ENCODE results near the gene B9D1.
"Not testable (repeated sequence)": the region's sequence is repeated elsewhere in the genome, so short reads cannot be mapped to it uniquely, and the experiment has no call there.

B9D1 gene

DNA sequence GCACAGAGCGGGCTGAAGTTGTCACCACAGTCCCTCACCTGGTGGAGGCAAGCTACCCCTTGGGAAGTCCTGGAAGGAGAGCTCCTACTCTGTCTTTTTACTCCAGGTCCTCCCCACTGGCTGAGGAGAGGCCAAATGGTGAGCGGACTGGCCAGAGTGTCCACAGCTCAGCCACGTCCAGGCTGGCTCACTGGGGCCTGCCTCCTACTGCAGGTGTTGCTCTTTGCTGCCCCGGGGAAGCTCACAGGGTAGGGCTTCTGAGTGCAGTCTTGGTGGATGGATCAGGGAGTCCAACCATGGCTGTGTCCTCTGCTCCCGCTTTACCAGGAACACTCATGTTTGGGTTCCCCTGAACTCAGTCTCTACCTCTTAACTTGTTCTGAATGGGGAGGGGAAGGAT is 2.7 kb downstream of the B9D1 start:
- Histone ChIP-seq H3K4me2 (no peak overlapping the region), H3K9ac (no peak overlapping the region), H3K27ac (no peak overlapping the region), H3K4me1 (peaks cover 5 to 18% (median 11%) of the 10 kb centered on the region in 10 experiments; a peak in 15 of 20 replicates), H3K4me3 (no peak overlapping the region), H3K36me3 (no peaks in the 10 kb centered on the region), H4K20me1 (peaks cover 0 to 31% (median 0%) of the 10 kb centered on the region in 11 experiments; a peak in 7 of 22 replicates), H3K27me3 (peaks cover 0 to 56% (median 19%) of the 10 kb centered on the region in 11 experiments; a peak in 13 of 22 replicates), H3K9me3 (replicated peaks in 1 of 11) (no peaks in the 10 kb centered on the region)
- no peak for TF ChIP-seq Cebpa-rat (IDR thresholded peaks at IDR 0.05)

DNA sequence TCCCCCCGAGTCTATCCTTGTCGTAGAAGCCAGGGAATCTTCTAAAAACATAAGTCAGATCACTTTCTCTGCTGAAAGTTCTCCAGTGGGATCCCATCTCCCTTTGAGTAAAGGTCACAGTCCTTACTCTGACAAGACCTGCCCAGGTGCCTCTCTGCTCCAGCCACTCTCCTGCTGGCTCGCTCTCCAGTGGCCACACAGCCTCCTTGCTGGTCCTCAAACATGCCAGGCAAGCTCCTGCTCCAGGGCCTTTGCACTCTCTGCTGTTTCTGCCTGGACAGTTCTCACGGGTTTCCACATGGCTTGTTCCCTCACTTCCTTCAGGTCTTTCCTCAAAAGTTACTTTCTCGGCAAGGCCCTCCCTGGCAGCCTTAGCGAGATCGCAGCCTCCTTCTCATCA is 3.4 kb downstream of the B9D1 start:
- Histone ChIP-seq H3K27me3 (peaks cover 0 to 49% (median 12%) of the 10 kb centered on the region in 11 experiments; a peak in 11 of 22 replicates), H4K20me1 (peaks cover 0 to 24% (median 0%) of the 10 kb centered on the region in 11 experiments; a peak in 6 of 22 replicates), H3K9me3 (replicated peaks in 1 of 11) (no peaks in the 10 kb centered on the region), H3K9ac (no peak overlapping the region), H3K27ac (no peak overlapping the region), H3K4me2 (no peak overlapping the region), H3K4me1 (peaks cover 5 to 18% (median 11%) of the 10 kb centered on the region in 10 experiments; a peak in 15 of 20 replicates), H3K36me3 (no peaks in the 10 kb centered on the region), H3K4me3 (no peak overlapping the region)
- TF ChIP-seq Cebpa-rat (IDR thresholded peaks at IDR 0.05), result no peak

DNA sequence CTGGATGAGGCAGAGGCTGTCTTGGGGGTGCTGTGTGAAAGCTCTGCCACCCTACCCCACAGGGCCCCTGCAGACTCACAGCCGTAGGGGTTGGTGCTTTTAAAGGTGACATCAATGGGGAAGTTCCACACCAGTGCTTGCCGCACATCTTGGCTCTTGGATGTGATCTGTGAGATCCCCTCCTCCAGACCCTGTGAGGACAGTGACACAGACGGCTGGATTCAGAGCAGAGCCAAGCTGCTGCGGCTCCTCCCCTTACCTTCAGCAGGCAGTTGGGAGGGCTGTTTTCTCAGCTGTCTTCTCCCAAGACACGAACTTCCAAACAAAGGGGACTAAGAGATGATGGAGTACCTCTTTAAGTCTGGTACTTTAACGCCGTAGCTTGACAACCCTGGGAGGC is 4.8 kb downstream of the B9D1 start:
- Histone ChIP-seq H3K36me3 (no peaks in the 10 kb centered on the region), H3K27me3 (peaks cover 0 to 37% (median 0%) of the 10 kb centered on the region in 11 experiments; a peak in 7 of 22 replicates)

DNA sequence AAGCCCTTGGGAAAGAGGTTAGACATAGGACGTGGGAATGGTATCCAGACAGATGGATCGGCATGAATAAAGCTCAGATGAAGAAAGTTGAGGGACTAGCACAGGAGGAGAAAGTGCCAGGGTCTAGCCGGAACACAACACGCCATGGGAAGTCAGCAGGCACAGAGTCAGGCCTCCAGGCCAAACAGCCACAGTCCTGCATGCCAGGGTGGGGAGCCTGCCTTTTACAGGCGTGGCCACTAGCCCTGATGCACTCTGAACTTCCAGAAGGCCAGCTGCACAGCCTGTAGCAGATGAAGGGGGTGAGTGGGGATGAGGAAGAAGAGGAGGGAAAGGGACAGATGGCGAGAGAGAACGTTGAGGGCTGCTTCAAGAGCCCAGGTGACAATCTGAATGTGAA is 5.2 kb downstream of the B9D1 start:
- no peaks in the 10 kb centered on the region for H3K9me3 ChIP-seq (replicated peaks in 1 of 11)
- peaks cover 5 to 11% (median 7%) of the 10 kb centered on the region in 10 experiments; a peak in 15 of 20 replicates for H3K4me1 ChIP-seq
- H3K9ac ChIP-seq, result no peak overlapping the region
- H3K4me2 ChIP-seq, result no peak overlapping the region
- no peaks in the 10 kb centered on the region for H3K36me3 ChIP-seq
- peaks cover 0 to 37% (median 0%) of the 10 kb centered on the region in 11 experiments; a peak in 7 of 22 replicates for H3K27me3 ChIP-seq
- no peak for TF ChIP-seq Cebpa-rat (IDR thresholded peaks at IDR 0.05)
- peaks cover 0 to 22% (median 0%) of the 10 kb centered on the region in 11 experiments; a peak in 5 of 22 replicates for H4K20me1 ChIP-seq
- H3K4me3 ChIP-seq, result no peak overlapping the region
- no peak overlapping the region for H3K27ac ChIP-seq

More for the DNA sequence above, 4.8 kb downstream of the B9D1 start:
- Histone ChIP-seq H3K9me3 (replicated peaks in 1 of 11) (no peaks in the 10 kb centered on the region), H3K9ac (no peak overlapping the region), H3K27ac (no peak overlapping the region), H3K4me2 (no peak overlapping the region), H4K20me1 (peaks cover 0 to 22% (median 0%) of the 10 kb centered on the region in 11 experiments; a peak in 5 of 22 replicates), H3K4me1 (peaks cover 5 to 11% (median 7%) of the 10 kb centered on the region in 10 experiments; a peak in 15 of 20 replicates), H3K4me3 (no peak overlapping the region)
- no peak for TF ChIP-seq Cebpa-rat (IDR thresholded peaks at IDR 0.05)

DNA sequence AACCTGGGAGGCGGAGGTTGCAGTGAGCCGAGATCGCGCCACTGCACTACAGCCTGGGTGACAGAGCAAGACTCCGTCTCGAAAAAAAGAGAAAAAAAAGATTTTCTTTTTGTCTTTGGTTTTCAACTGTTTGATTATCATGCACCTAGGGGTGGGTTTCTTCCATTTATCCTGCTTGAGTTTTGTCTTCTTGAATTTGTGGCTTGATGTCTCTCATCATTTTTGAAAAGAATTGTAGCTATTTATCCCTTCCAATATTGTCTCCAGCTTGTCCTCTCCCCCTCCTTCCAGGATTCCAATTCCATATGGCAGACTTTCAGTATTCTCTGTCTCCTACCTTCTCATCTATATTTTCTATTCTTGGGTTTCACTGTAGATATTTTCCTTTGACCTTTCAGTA is 7.8 kb downstream of the B9D1 start:
- peaks cover 0 to 14% (median 0%) of the 10 kb centered on the region in 11 experiments; a peak in 5 of 22 replicates for H4K20me1 ChIP-seq
- H3K9ac ChIP-seq, result no peak overlapping the region
- H3K4me2 ChIP-seq, result no peak overlapping the region
- no peaks in the 10 kb centered on the region for H3K4me1 ChIP-seq
- H3K4me3 ChIP-seq, result no peak overlapping the region
- no peaks in the 10 kb centered on the region for H3K9me3 ChIP-seq (replicated peaks in 1 of 11)
- H3K36me3 ChIP-seq, result no peaks in the 10 kb centered on the region
- peaks cover 0 to 17% (median 0%) of the 10 kb centered on the region in 11 experiments; a peak in 5 of 22 replicates for H3K27me3 ChIP-seq
- no peak overlapping the region for H3K27ac ChIP-seq
- TF ChIP-seq Cebpa-rat (IDR thresholded peaks at IDR 0.05), result no peak

DNA sequence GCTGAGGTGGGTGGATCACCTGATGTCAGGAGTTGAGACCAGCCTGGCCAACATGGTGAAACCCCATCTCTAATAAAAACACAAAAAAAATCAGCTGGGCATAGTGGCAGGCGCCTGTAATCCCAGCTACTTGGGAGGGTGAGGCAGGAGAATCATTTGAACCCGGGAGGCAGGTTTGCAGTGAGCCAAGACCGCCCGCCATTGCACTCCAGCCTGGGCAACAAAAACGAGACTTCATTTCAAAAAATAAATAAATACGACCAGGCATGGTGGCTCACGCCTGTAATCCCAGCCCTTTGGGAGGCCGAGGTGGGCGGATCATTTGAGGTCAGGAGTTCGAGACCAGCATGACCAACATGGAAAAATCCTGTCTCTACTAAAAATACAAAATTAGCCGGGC is 9.1 kb downstream of the B9D1 start:
- not testable (repeated sequence) for H3K9ac ChIP-seq; H3K27ac ChIP-seq; H3K27me3 ChIP-seq; H4K20me1 ChIP-seq; H3K4me1 ChIP-seq; H3K36me3 ChIP-seq; H3K9me3 ChIP-seq (replicated peaks in 1 of 11); H3K4me3 ChIP-seq; H3K4me2 ChIP-seq

DNA sequence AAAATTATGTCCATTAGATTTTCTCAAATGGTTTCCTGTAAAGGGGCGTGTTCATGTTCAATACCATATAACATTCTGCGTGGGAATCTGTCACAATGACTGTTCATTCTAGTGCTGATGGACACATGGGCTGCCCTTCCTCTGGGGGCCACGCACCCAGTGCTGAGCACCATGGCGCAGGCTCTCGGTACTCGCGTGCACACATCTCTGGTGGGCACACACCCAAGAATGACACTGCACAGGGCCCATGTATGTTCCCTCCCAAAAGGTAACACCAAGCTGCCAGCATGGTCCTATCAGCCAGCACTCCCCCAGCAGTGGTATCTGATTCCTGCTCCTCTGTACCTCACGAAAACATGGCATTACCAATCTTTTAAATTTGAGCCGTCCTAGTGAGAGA is 13.7 kb downstream of the B9D1 start:
- no peak for TF ChIP-seq Cebpa-rat (IDR thresholded peaks at IDR 0.05)
- no peaks in the 10 kb centered on the region for H3K9me3 ChIP-seq (replicated peaks in 1 of 11)
- H3K4me2 ChIP-seq, result no peak overlapping the region

DNA sequence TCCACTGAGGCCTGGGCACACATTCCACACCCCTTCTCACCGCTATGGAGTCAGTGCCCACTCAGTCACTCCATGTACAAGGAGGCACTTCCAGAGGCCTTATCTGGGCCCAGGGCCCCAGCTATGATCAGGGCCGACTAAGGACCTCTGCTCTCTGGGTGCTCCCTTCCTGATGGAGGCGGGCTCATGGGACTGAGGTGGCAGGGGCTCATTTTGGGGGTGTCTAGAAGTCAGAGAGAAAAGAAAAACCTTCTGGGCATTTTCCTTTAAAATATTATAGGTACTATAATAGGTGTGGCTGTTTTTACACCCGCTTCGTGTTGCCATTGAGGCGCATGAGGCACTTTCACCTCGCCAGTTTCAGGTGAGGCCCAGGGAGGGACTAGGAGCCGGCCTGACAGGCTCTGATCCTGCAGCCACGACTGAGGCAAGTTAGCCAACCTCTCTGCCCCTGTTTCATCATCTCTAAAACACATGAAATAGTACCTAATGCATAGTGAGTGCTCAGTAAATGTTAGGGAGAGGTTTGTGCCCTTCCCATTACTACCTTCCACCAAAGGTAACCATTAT is 14.4 kb downstream of the B9D1 start:
- H4K20me1 ChIP-seq, result peaks cover 0 to 41% (median 13%) of the 10 kb centered on the region in 11 experiments; a peak in 13 of 22 replicates
- no peak overlapping the region for H3K4me3 ChIP-seq
- peaks cover 0 to 17% (median 0%) of the 10 kb centered on the region in 11 experiments; a peak in 4 of 22 replicates for H3K27me3 ChIP-seq
- H3K4me1 ChIP-seq, result peaks cover 17 to 25% (median 20%) of the 10 kb centered on the region in 10 experiments
- H3K4me2 ChIP-seq, result peak overlapping the region in 9 of 11 experiments; percentile 49 to 76 (median 67); a peak in 11 of 22 replicates
- H3K9me3 ChIP-seq (replicated peaks in 1 of 11), result no peaks in the 10 kb centered on the region
- no peak for TF ChIP-seq Cebpa-rat (IDR thresholded peaks at IDR 0.05)
- H3K9ac ChIP-seq, result no peak overlapping the region
- no peak overlapping the region for H3K27ac ChIP-seq
- no peaks in the 10 kb centered on the region for H3K36me3 ChIP-seq

More for the DNA sequence above, 13.7 kb downstream of the B9D1 start:
- no peak overlapping the region for H3K27ac ChIP-seq
- H3K36me3 ChIP-seq, result no peaks in the 10 kb centered on the region
- peaks cover 17 to 25% (median 20%) of the 10 kb centered on the region in 10 experiments for H3K4me1 ChIP-seq
- H3K4me3 ChIP-seq, result no peak overlapping the region
- H3K9ac ChIP-seq, result no peak overlapping the region
- peaks cover 0 to 17% (median 0%) of the 10 kb centered on the region in 11 experiments; a peak in 4 of 22 replicates for H3K27me3 ChIP-seq
- H4K20me1 ChIP-seq, result peaks cover 0 to 40% (median 13%) of the 10 kb centered on the region in 11 experiments; a peak in 13 of 22 replicates

DNA sequence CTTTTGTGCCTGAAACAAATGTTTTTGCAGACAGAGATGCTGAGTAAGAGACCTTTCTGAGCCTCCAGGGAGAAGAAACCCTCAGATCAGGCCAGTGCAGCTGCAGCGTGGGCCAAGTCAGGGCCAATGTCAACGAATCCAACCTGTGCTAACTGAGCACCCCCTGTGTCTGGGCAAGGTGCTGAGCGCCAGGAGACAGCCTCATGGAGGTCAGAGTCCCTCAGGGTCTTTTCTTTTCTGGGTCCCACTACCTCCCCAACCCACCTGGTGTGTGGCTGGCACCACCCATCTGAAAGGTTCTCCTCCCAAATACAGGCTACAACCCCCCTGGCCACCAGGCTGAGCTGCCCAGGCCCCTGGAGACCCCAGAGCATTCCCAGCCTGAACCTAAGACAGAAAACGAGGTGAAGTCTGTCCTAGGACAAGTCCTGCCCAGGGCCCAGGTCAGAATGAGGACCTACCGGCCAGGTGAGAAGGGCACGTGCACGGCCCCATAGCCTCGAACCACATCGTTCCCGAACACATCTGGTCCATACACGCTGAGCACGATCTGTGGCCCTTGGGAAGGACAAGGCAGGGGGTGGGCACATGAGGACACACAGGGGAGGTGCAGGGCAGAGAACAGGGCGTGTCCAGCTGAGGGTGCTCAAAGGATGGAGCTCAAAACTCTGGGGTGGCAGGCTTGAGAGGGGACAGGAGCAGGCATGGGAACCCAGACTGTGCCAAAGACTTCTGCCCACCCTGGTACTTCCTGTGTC is 15.0 kb downstream of the B9D1 start:
- Histone ChIP-seq H3K27me3 (peaks cover 0 to 19% (median 0%) of the 10 kb centered on the region in 11 experiments; a peak in 4 of 22 replicates), H3K27ac (peak overlapping the region in 1 of 11 experiments; percentile 7; a peak in 1 of 22 replicates), H3K9me3 (replicated peaks in 1 of 11) (no peaks in the 10 kb centered on the region), H3K4me1 (peaks cover 17 to 25% (median 20%) of the 10 kb centered on the region in 10 experiments), H3K4me2 (peak overlapping the region; percentile 49 to 76 (median 67)), H3K9ac (peak overlapping the region in 3 of 11 experiments; percentile 16 to 32 (median 31); a peak in 3 of 22 replicates), H4K20me1 (peaks cover 0 to 47% (median 13%) of the 10 kb centered on the region in 11 experiments; a peak in 13 of 22 replicates), H3K4me3 (no peak overlapping the region), H3K36me3 (no peaks in the 10 kb centered on the region)
- no peak for TF ChIP-seq Cebpa-rat (IDR thresholded peaks at IDR 0.05)
